ENCODE results near the gene CTSW.

DNA sequence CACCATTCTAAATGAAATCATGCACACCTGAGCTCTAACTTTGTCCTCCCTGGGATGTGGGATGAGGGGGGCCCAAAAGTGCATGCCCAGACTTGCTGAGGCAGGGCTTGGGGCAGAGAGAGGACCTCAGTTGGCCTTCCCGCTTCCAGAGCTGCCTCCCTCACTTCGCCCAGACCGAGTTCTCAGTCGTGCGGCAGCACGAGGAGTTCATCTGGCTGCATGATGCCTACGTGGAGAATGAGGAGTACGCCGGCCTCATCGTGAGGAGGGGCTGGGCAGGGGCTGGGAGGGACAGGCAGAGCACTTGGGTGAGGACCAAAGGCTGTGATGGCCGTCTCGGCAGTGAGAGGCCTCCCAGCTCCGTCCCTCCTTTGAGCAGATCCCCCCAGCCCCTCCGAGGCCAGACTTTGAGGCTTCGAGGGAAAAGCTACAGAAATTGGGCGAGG lies 29.8 kb upstream of the CTSW start:
- TF ChIP-seq, protein P1, sequence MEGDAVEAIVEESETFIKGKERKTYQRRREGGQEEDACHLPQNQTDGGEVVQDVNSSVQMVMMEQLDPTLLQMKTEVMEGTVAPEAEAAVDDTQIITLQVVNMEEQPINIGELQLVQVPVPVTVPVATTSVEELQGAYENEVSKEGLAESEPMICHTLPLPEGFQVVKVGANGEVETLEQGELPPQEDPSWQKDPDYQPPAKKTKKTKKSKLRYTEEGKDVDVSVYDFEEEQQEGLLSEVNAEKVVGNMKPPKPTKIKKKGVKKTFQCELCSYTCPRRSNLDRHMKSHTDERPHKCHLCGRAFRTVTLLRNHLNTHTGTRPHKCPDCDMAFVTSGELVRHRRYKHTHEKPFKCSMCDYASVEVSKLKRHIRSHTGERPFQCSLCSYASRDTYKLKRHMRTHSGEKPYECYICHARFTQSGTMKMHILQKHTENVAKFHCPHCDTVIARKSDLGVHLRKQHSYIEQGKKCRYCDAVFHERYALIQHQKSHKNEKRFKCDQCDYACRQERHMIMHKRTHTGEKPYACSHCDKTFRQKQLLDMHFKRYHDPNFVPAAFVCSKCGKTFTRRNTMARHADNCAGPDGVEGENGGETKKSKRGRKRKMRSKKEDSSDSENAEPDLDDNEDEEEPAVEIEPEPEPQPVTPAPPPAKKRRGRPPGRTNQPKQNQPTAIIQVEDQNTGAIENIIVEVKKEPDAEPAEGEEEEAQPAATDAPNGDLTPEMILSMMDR (IDR thresholded peaks at IDR 0.05) = no peak
- TF ChIP-seq EZH2 (IDR thresholded peaks at IDR 0.05; ENCODE audit: borderline replicate concordance, insufficient read depth, low read depth, low read length, poor library complexity, severe bottlenecking) = no peak

Data from B cell (primary cell).